ENCODE measurements around the gene MFSD6. TPM values are rescaled to one million over a fixed set of nuclear protein-coding genes. Genes with fewer than 3 reads are reported as not detected.

Gene MFSD6
- total RNA-seq, 4 donors from 2014 or later = 81.2 to 157 (median 133) TPM

GRCh38 chr2:190435031-190435670, 27.0 kb downstream of the MFSD6 start:
- no peak overlapping the region for H3K27ac ChIP-seq
- H3K4me3 ChIP-seq = no peak overlapping the region
- intact Hi-C loops (cut with DNase I) = no loop called here
- peaks cover 0 to 22% (median 10%) of the 10 kb centered on the region in 3 donors for H3K4me1 ChIP-seq
- peaks cover 0 to 36% (median 14%) of the 10 kb centered on the region in 3 donors for H3K36me3 ChIP-seq
- TF ChIP-seq, protein P1, sequence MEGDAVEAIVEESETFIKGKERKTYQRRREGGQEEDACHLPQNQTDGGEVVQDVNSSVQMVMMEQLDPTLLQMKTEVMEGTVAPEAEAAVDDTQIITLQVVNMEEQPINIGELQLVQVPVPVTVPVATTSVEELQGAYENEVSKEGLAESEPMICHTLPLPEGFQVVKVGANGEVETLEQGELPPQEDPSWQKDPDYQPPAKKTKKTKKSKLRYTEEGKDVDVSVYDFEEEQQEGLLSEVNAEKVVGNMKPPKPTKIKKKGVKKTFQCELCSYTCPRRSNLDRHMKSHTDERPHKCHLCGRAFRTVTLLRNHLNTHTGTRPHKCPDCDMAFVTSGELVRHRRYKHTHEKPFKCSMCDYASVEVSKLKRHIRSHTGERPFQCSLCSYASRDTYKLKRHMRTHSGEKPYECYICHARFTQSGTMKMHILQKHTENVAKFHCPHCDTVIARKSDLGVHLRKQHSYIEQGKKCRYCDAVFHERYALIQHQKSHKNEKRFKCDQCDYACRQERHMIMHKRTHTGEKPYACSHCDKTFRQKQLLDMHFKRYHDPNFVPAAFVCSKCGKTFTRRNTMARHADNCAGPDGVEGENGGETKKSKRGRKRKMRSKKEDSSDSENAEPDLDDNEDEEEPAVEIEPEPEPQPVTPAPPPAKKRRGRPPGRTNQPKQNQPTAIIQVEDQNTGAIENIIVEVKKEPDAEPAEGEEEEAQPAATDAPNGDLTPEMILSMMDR (IDR thresholded peaks at IDR 0.05) = no peak
- TF ChIP-seq POLR2A (IDR thresholded peaks at IDR 0.05) = no peak
- H3K27me3 ChIP-seq = no peaks in the 10 kb centered on the region
- no peak for DNase-seq
- no peaks in the 10 kb centered on the region for H3K9me3 ChIP-seq
- WGBS, 2 donors = 80 to 84% methylated on average over 2 of the region's 2 CpGs

GRCh38 chr2:190436557-190436956, 28.4 kb downstream of the MFSD6 start:
- Histone ChIP-seq H3K27me3 (no peaks in the 10 kb centered on the region), H3K27ac (no peak overlapping the region), H3K36me3 (peaks cover 0 to 36% (median 14%) of the 10 kb centered on the region in 3 donors), H3K4me3 (no peak overlapping the region), H3K4me1 (peaks cover 0 to 23% (median 10%) of the 10 kb centered on the region in 3 donors), H3K9me3 (no peaks in the 10 kb centered on the region)
- WGBS, 2 donors = 87 to 93% methylated on average over 5 of the region's 5 CpGs
- no peak for TF ChIP-seq POLR2A (IDR thresholded peaks at IDR 0.05)
- TF ChIP-seq, protein P1 (IDR thresholded peaks at IDR 0.05) = no peak
- no peak for DNase-seq
- intact Hi-C loops (cut with DNase I) = no loop called here

GRCh38 chr2:190440113-190440512, 32.0 kb downstream of the MFSD6 start:
- intact Hi-C loops (cut with DNase I) = no loop called here
- no peak overlapping the region for H3K27ac ChIP-seq
- TF ChIP-seq POLR2A (IDR thresholded peaks at IDR 0.05) = no peak
- TF ChIP-seq, protein P1 (IDR thresholded peaks at IDR 0.05) = no peak
- H3K9me3 ChIP-seq = no peaks in the 10 kb centered on the region
- peaks cover 7 to 40% (median 10%) of the 10 kb centered on the region in 3 donors for H3K4me1 ChIP-seq
- no peak overlapping the region for H3K4me3 ChIP-seq
- peaks cover 0 to 36% (median 14%) of the 10 kb centered on the region in 3 donors for H3K36me3 ChIP-seq
- no peaks in the 10 kb centered on the region for H3K27me3 ChIP-seq
- DNase-seq = no peak

DNA sequence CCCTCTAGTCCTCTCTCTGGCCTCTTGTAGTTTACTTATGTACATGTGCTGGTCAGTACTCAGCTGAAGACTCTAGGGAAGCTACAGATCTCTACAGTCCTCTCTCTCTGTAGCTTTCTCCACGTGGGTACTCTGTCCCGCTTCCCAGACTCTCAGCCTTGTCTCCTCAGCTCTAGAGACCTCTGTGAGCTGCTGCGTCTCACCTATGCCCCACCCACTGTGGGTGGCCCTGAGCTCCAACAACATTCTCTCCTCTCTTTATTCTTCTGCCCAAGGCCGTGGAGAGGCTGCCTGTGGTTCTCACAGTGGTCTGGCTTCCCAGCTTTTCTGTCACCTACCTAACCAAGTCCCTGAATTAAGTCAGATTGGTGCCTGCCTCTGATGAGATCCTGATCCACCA, 33.4 kb downstream of the MFSD6 start:
- DNase-seq = no peak
- peaks cover 0 to 27% (median 12%) of the 10 kb centered on the region in 3 donors for H3K36me3 ChIP-seq
- no peak overlapping the region for H3K4me3 ChIP-seq
- H3K27ac ChIP-seq = no peak overlapping the region
- peaks cover 7 to 52% (median 12%) of the 10 kb centered on the region in 3 donors for H3K4me1 ChIP-seq
- intact Hi-C loops (cut with DNase I) = no loop called here
- TF ChIP-seq, protein P1 (IDR thresholded peaks at IDR 0.05) = no peak
- no peak for TF ChIP-seq POLR2A (IDR thresholded peaks at IDR 0.05)
- no peaks in the 10 kb centered on the region for H3K9me3 ChIP-seq
- H3K27me3 ChIP-seq = no peaks in the 10 kb centered on the region
- 75 to 85% methylated on average over 4 of the region's 4 CpGs for WGBS, 2 donors

GRCh38 chr2:190443055-190443454, 34.9 kb downstream of the MFSD6 start:
- 67 to 68% methylated on average over 2 of the region's 2 CpGs for WGBS, 2 donors
- Histone ChIP-seq H3K36me3 (peaks cover 0 to 12% (median 0%) of the 10 kb centered on the region in 3 donors), H3K27me3 (no peaks in the 10 kb centered on the region), H3K4me1 (peaks cover 7 to 66% (median 12%) of the 10 kb centered on the region in 3 donors), H3K27ac (no peak overlapping the region), H3K9me3 (no peaks in the 10 kb centered on the region), H3K4me3 (no peak overlapping the region)
- intact Hi-C loops (cut with DNase I) = no loop called here
- TF ChIP-seq, protein P1 (IDR thresholded peaks at IDR 0.05) = no peak
- TF ChIP-seq POLR2A (IDR thresholded peaks at IDR 0.05) = no peak
- no peak for DNase-seq

Data from esophagus squamous epithelium (tissue), 5 donors.